ENCODE measurements around the gene LIPG.
"Not testable (repeated sequence)": the region's sequence is repeated elsewhere in the genome, so short reads cannot be mapped to it uniquely, and the experiment has no call there.

Gene LIPG

GRCh38 chr18:49580279-49580678 lies 18.4 kb downstream of the LIPG start:
- no peak for TF ChIP-seq ZNF274 (IDR thresholded peaks at IDR 0.05; ENCODE audit: low read depth, low read length)
- no peak overlapping the region for H3K4me3 ChIP-seq (ENCODE audit: low read length)

- no peak for TF ChIP-seq ZNF274 (IDR thresholded peaks at IDR 0.05; ENCODE audit: low read depth, low read length)
- no peak overlapping the region for H3K4me3 ChIP-seq (ENCODE audit: low read length)
Observed at GRCh38 chr18:49581371-49581770, 19.5 kb downstream of the LIPG start.

- H3K4me3 ChIP-seq (ENCODE audit: low read length): no peak overlapping the region
- no peak for TF ChIP-seq ZNF274 (IDR thresholded peaks at IDR 0.05; ENCODE audit: low read depth, low read length)
Observed at GRCh38 chr18:49582579-49582978, 20.7 kb downstream of the LIPG start.

GRCh38 chr18:49584394-49584793 lies 22.5 kb downstream of the LIPG start:
- no peak overlapping the region for H3K4me3 ChIP-seq (ENCODE audit: low read length)
- no peak for TF ChIP-seq ZNF274 (IDR thresholded peaks at IDR 0.05; ENCODE audit: low read depth, low read length)

- H3K4me3 ChIP-seq (ENCODE audit: low read length): not testable (repeated sequence)
Observed at GRCh38 chr18:49584951-49585350, 23.1 kb downstream of the LIPG start.

GRCh38 chr18:49585781-49586663 lies 24.2 kb downstream of the LIPG start:
- TF ChIP-seq ZNF274 (IDR thresholded peaks at IDR 0.05; ENCODE audit: low read depth, low read length): no peak
- H3K4me3 ChIP-seq (ENCODE audit: low read length): no peak overlapping the region

GRCh38 chr18:49588171-49588570 lies 26.3 kb downstream of the LIPG start:
- H3K4me3 ChIP-seq (ENCODE audit: low read length): no peak overlapping the region
- TF ChIP-seq ZNF274 (IDR thresholded peaks at IDR 0.05; ENCODE audit: low read depth, low read length): no peak

GRCh38 chr18:49588971-49589370 lies 27.1 kb downstream of the LIPG start:
- no peak overlapping the region for H3K4me3 ChIP-seq (ENCODE audit: low read length)
- TF ChIP-seq ZNF274 (IDR thresholded peaks at IDR 0.05; ENCODE audit: low read depth, low read length): no peak

- TF ChIP-seq ZNF274 (IDR thresholded peaks at IDR 0.05; ENCODE audit: low read depth, low read length): no peak
- no peak overlapping the region for H3K4me3 ChIP-seq (ENCODE audit: low read length)
Observed at GRCh38 chr18:49590608-49591007, 28.8 kb downstream of the LIPG start.

GRCh38 chr18:49591271-49591670 lies 29.4 kb downstream of the LIPG start:
- no peak overlapping the region for H3K4me3 ChIP-seq (ENCODE audit: low read length)
- no peak for TF ChIP-seq ZNF274 (IDR thresholded peaks at IDR 0.05; ENCODE audit: low read depth, low read length)

- no peak for TF ChIP-seq ZNF274 (IDR thresholded peaks at IDR 0.05; ENCODE audit: low read depth, low read length)
- no peak overlapping the region for H3K4me3 ChIP-seq (ENCODE audit: low read length)
Observed at GRCh38 chr18:49591775-49592174, 29.9 kb downstream of the LIPG start.

- H3K4me3 ChIP-seq (ENCODE audit: low read length): no peak overlapping the region
- no peak for TF ChIP-seq ZNF274 (IDR thresholded peaks at IDR 0.05; ENCODE audit: low read depth, low read length)
Observed at GRCh38 chr18:49596687-49597086, 34.8 kb downstream of the LIPG start.

GRCh38 chr18:49597157-49597931 lies 35.5 kb downstream of the LIPG start:
- no peak overlapping the region for H3K4me3 ChIP-seq (ENCODE audit: low read length)
- TF ChIP-seq ZNF274 (IDR thresholded peaks at IDR 0.05; ENCODE audit: low read depth, low read length): no peak

GRCh38 chr18:49601211-49601610 lies 39.4 kb downstream of the LIPG start:
- no peak overlapping the region for H3K4me3 ChIP-seq (ENCODE audit: low read length)
- no peak for TF ChIP-seq ZNF274 (IDR thresholded peaks at IDR 0.05; ENCODE audit: low read depth, low read length)

Data from GM08714 (cell line).